SW480 (cell line): ENCODE measurements around the gene MEDAG.

Source experiments
- DNase-seq: peaks from one replicate; pipeline ENCODE4 v3.0.0-alpha.2; 2016; ENCODE audit warnings: low spot score

MEDAG gene

GRCh38 chr13:30957258-30957943 lies 51.3 kb downstream of the MEDAG start:
- no peak for DNase-seq

GRCh38 chr13:30959678-30960077 lies 53.6 kb downstream of the MEDAG start:
- no peak for DNase-seq

GRCh38 chr13:30963791-30964190 lies 57.7 kb downstream of the MEDAG start:
- DNase-seq: peak; percentile 47

GRCh38 chr13:30965380-30965779 lies 59.3 kb downstream of the MEDAG start:
- DNase-seq: no peak

GRCh38 chr13:30966101-30966500 lies 60.0 kb downstream of the MEDAG start:
- no peak for DNase-seq

GRCh38 chr13:30968846-30969245 lies 62.8 kb downstream of the MEDAG start:
- DNase-seq: no peak

GRCh38 chr13:30971575-30971974 lies 65.5 kb downstream of the MEDAG start:
- DNase-seq: no peak

GRCh38 chr13:30972888-30973377 lies 66.9 kb downstream of the MEDAG start:
- no peak for DNase-seq

GRCh38 chr13:30974350-30974749 lies 68.3 kb downstream of the MEDAG start:
- DNase-seq: no peak
